Measurements from ENCODE around the gene ASB2. TPM values are rescaled to one million over a fixed set of nuclear protein-coding genes. Genes with fewer than 3 reads are reported as not detected.
A peak's percentile ranks its signal among the peaks of the same experiment; 100 is the strongest.

Gene ASB2
- total and polyA plus RNA-seq, 2 of the 13 experiments (the other 11 are each of a cell fraction or from before 2014, with no cell fraction given) = 0.82 to 4.1 TPM

- TF ChIP-seq DMTF1 (CRISPR knock-in tag; IDR thresholded peaks at IDR 0.05) (no peak), GPBP1L1 (CRISPR knock-in tag; IDR thresholded peaks at IDR 0.05) (no peak), TBX2 (CRISPR knock-in tag; IDR thresholded peaks at IDR 0.05; ENCODE audit: borderline replicate concordance) (peak; percentile 59), CENPBD1 (CRISPR knock-in tag; IDR thresholded peaks at IDR 0.05; ENCODE audit: borderline replicate concordance, low read depth) (no peak), ZSCAN25 (CRISPR knock-in tag; IDR thresholded peaks at IDR 0.05) (no peak)
These were observed 70.7 kb downstream of the ASB2 start (continued) for GRCh38 chr14:93905623-93906022.

- Histone ChIP-seq H3K9ac (ENCODE audit: insufficient read depth, low read depth, low read length) (peak overlapping the region; percentile 25), H2AFZ (ENCODE audit: low read length) (no peak overlapping the region), H3K27me3 (ENCODE audit: control insufficient read depth in 1 of 2, insufficient read depth in 2 of 2, low read length in 2 of 2) (no peaks in the 10 kb centered on the region), H3K36me3 (replicated peaks in 1 of 2; ENCODE audit: control insufficient read depth in 1 of 2, insufficient read depth in 2 of 2, low read length in 2 of 2) (no peaks in the 10 kb centered on the region), H3K9me3 (ENCODE audit: low read length) (no peaks in the 10 kb centered on the region), H4K20me1 (ENCODE audit: insufficient read depth, low read length) (no peaks in the 10 kb centered on the region), H3K79me2 (ENCODE audit: insufficient read depth, low read length) (no peaks in the 10 kb centered on the region), H3K27ac (ENCODE audit: extremely low read length, insufficient read depth, low read length) (peak overlapping the region; percentile 70), H3K4me1 (ENCODE audit: insufficient read depth, low read length) (peaks cover 98% of the 10 kb centered on the region), H3K4me3 (replicated peaks in 1 of 3; ENCODE audit: insufficient read depth in 1 of 3, low read depth in 2 of 3, low read length in 3 of 3) (peak overlapping the region in 1 of 3 experiments; percentile 55; a peak in 2 of 6 replicates), H3K4me2 (ENCODE audit: low read depth, low read length) (peak overlapping the region; percentile 92)
- FAIRE-seq (no peak), ATAC-seq (peak; percentile 77), DNase-seq (ENCODE audit: low spot score) (peak; percentile 54)
- intact Hi-C loops (cut with micrococcal nuclease; ENCODE audit: unreplicated experiment) (loop anchor here (1.0 kb wide), 1 partner anchor 248 kb away; no protein-coding TSS in a partner anchor), in situ Hi-C loops (cut with HindIII; ENCODE audit: extremely low pct_ligation_motif_present, low pct_unique_long_range_greater_than_20kb) (no loop called here)
- BruUV-seq (replicated peaks) = no TSS peak
- ChIA-PET POLR2A (interaction anchor here (0.7 to 1.0 kb wide), 4 partner anchors 11 to 148 kb away, joined by 3 to 4 read pairs (median 3); partner anchors contain the start of gene FAM181A), CTCF (ENCODE audit: low intra/inter-chr PET ratio, low total read pairs) (interaction anchor here (1.1 to 2.3 kb wide), 3 partner anchors 167 to 248 kb away, joined by 3 to 8 read pairs (median 7); no protein-coding TSS in a partner anchor)
- WGBS (ENCODE audit: low lambda C conversion rate) = 37% methylated on average over 11 of the region's 15 CpGs
- TF ChIP-seq HNF4A (CRISPR knock-in tag; IDR thresholded peaks at IDR 0.05) (peak; percentile 34; the same call in 1 of the 2 replicates), CBX5 (CRISPR knock-in tag; IDR thresholded peaks at IDR 0.05; ENCODE audit: borderline replicate concordance) (peak; percentile 66; the same call in 1 of the 2 replicates), ZNF33A (CRISPR knock-in tag; IDR thresholded peaks at IDR 0.05; ENCODE audit: borderline replicate concordance) (no peak), HNRNPH1 (optimal IDR thresholded peaks at IDR 0.05; ENCODE audit: low read depth, low read length) (peak; percentile 8), ZNF614 (CRISPR knock-in tag; IDR thresholded peaks at IDR 0.05; ENCODE audit: borderline replicate concordance) (no peak), SP5 (CRISPR knock-in tag; IDR thresholded peaks at IDR 0.05; ENCODE audit: borderline replicate concordance, low read depth) (peak; percentile 51; the same call in 1 of the 2 replicates), FOXO1 (CRISPR knock-in tag; IDR thresholded peaks at IDR 0.05) (no peak), RXRB (CRISPR knock-in tag; IDR thresholded peaks at IDR 0.05; ENCODE audit: borderline replicate concordance) (peak; percentile 18; the same call in 1 of the 2 replicates), FOXA1 (IDR thresholded peaks at IDR 0.05) (no peak), FOXA1 (CRISPR knock-in tag; IDR thresholded peaks at IDR 0.05) (peak; percentile 83), ARNT2 (CRISPR knock-in tag; IDR thresholded peaks at IDR 0.05; ENCODE audit: low read depth) (0 out of 2 replicates have a peak, but pooled peaks have one; percentile 5), MAFK (conservative IDR thresholded peaks at IDR 0.05 in 1 of 2, IDR thresholded peaks at IDR 0.05 in 1 of 2; ENCODE audit: low read length in 2 of 2) (no peak), NAIF1 (CRISPR knock-in tag; IDR thresholded peaks at IDR 0.05; ENCODE audit: borderline replicate concordance) (no peak)
These were observed 72.8 kb downstream of the ASB2 start for GRCh38 chr14:93903342-93904184.
